EL (cell line): ENCODE data around the gene ABCA12.
"Not testable (repeated sequence)": the region's sequence is repeated elsewhere in the genome, so short reads cannot be mapped to it uniquely, and the experiment has no call there.

ENCODE experiments used
- DNase-seq: peaks from one replicate; pipeline ENCODE4 v3.0.0-alpha.2; 2016

Gene ABCA12

GRCh38 chr2:215138479-215138878 is at the start of gene ABCA12:
ABCA12 (minus strand) TSS chr2:215138626; CDS start chr2:215138208, 418 bp downstream.
- DNase-seq: no peak

GRCh38 chr2:215188078-215188477 is 49.7 kb upstream of the ABCA12 start:
- peak; percentile 25 for DNase-seq

- DNase-seq: no peak
Observed at GRCh38 chr2:215186021-215186420, 47.6 kb upstream of the ABCA12 start.

DNA sequence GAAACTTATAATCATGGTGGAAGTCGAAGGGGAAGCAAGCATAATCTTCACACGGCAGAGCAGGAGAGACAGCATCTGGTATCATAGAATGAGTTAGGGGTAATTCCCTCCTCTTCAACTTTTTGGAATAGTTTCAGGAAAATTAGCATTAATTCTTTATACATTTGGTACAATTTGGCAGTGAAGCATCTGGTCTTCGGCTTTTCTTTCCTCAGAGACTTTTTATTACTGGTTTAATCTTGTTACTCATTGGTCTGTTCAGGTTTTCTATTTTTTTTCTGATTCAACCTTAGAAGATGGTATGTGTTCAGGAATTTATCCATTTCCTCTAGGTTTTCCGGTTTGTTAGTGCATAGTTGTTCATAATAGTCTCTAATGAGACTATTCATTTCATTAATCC is 39.7 kb upstream of the ABCA12 start:
- DNase-seq: no peak

- DNase-seq: no peak
Observed at GRCh38 chr2:215171796-215172195, 33.4 kb upstream of the ABCA12 start.

- peak; percentile 66 for DNase-seq
Observed at GRCh38 chr2:215171151-215171550, 32.7 kb upstream of the ABCA12 start.

GRCh38 chr2:215166505-215166904 is 28.1 kb upstream of the ABCA12 start:
- not testable (repeated sequence) for DNase-seq

- DNase-seq: not testable (repeated sequence)
Observed at GRCh38 chr2:215163319-215163718, 24.9 kb upstream of the ABCA12 start.

- no peak for DNase-seq
Observed at GRCh38 chr2:215161301-215161829, 22.9 kb upstream of the ABCA12 start.

- no peak for DNase-seq
Observed at GRCh38 chr2:215160081-215160480, 21.7 kb upstream of the ABCA12 start.

- DNase-seq: no peak
Observed at GRCh38 chr2:215156453-215156852, 18.0 kb upstream of the ABCA12 start.

DNA sequence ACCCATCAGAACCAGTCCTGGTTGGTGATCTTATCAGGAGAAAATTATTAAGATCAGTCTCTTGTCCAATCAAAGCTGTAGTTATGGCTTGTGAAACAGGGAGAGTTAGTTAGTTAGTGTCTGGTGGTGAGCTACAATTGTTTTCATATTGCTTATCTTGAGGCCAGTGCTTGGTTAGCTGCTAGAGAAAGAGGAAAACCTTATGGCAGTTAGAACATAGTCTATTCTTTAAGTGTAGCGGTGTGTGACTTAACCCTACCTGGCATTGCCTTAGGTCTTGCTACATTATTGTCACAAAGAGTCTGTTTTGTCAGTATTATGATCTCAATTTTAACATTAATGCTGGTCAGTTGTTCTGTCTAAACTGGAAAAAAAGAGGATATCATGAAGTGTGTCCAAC is 11.5 kb upstream of the ABCA12 start:
- no peak for DNase-seq

- DNase-seq: no peak
Observed at GRCh38 chr2:215149486-215149885, 11.1 kb upstream of the ABCA12 start.

DNA sequence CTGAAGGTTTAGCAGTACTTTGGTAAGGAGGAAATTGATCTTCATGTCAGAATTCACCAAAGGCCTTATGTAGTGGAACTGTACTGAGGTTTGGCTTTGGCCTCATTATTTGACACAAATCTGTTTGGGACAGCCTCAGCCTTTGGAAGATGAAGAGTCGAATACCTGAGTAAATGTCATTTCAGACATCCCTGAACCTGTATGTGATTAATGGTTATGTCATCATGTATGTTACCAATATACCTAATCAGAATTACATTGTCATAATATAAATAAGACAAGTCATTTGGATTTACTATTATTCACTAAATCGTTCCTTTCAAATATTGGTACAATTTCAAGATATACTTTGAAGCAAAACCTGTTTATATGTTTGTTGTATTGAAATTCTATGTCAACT is 10.6 kb upstream of the ABCA12 start:
- no peak for DNase-seq

GRCh38 chr2:215145611-215146010 is 7.2 kb upstream of the ABCA12 start:
- no peak for DNase-seq

DNA sequence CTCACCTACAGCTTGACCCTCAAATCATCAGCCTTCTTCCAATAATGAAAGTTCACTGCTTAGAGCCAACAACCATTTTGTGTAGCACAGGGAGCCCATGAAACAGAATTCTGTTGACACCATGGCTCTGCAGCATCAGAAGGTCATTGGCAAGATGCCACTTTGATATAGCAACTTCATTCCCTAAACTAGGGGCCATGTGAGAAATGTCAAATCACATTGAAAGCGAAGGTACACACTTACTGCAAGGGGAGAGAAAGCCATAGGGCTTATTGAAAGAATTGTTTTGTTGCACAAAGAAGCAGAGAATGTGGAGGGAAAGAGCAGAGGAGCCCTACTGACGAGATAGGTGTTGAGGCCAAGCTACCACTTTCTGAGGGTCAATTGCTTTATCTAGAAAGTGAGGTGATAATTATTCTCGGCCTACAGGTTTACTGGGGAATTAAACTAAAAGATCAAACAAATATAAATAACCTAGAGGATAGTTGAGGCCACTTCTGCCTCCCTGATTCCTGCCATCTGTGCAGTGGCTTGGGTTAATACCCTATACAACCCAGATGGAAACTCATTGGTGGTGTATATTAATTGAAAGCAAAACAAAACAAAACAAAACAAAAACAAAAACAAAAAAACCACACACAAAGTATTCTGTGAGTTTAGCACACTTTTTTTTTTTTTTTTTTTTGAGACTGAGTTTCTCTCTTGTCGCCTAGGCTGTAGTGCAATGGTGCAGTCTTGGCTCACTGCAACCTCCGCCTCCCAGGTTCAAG is 5.9 kb upstream of the ABCA12 start:
- DNase-seq: no peak

GRCh38 chr2:215143458-215143857 is 5.0 kb upstream of the ABCA12 start:
- DNase-seq: no peak

GRCh38 chr2:215141706-215142105 is 3.3 kb upstream of the ABCA12 start:
- DNase-seq: no peak

- peak; percentile 8 for DNase-seq
Observed at GRCh38 chr2:215140166-215140707, 1.8 kb upstream of the ABCA12 start.

GRCh38 chr2:215137741-215138340 is 585 bp downstream of the ABCA12 start:
- peak; percentile 71 for DNase-seq

DNA sequence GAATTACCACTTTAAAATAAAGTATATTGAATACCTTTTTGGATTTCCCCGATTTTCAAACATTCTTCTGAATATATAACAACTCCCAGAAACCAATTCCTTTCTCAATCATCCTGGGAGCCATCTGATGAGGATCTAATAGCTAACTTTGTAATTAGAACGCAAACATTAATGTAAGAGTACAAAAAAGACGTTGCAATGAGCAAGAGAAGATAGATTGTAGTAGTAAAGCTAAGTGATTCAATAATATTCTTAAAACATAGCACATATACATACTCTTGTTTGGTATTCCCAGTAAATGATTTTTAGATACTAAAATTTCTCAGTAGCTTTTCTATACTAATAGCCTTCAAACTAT is 1.1 kb downstream of the ABCA12 start:
- DNase-seq: no peak

DNA sequence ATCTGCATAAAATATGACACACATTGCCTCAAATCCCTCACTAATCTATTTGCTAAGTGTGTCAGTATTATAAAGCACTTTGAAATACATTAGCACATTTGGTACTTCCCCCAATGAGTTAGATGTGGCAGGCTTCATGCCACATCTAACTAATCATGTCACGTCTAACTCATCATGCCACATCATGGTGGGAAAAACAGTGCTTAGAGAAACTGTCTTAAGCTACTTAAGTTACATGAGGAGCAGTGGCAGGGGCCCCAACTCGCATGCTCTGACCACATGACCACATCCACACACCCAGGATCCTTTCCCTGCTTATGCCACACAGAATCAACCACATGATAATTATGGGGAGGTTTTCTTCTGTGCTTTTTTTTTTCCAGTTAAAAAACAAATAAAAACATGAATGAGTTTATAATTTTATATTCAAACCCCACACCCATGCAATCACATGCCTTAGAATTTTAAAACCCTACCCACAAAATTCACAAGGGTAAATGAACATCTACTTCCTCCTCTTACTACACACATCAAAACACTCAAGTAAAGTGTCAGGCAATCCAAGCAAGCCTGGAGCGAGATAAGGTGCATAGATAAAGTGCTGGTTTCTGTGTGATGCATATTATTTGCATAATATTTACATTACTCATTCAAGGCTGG is 1.6 kb downstream of the ABCA12 start:
- DNase-seq: peak; percentile 61

DNA sequence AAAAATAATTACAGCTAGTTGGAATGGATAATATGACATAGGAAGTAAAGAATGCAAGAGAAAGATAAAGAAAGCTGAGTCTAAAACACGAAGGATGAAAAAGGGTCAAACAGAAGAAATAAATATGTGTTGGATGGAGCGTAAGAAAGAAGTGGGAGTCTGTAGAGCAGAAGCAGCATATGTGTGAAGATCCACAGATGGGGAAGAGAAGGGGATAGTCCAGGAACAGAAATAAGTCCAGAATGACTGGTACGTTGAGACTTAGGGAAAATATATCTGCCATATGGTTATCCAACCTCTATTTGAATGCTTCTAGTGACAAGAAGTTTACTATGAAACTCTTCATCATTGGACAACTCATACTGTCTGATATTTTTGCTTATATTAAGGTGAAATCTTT is 18.0 kb downstream of the ABCA12 start:
- DNase-seq: no peak

DNA sequence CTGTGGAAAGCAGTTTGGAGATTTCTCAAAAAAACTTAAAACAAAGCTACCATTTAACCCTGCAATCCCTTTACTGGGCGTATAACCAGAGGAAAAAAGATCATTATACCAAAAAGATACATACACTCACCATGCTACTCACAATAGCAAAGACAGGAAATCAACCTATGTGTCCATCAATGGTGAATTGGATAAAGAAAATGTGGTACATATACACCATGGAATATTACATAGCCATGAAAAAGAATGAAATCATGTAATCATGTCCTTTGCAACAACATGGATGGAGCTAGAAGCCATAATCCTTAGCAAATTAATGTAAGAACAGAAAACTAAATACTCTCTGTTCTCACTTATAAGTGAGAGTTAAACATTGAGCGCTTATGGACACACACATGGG is 18.6 kb downstream of the ABCA12 start:
- no peak for DNase-seq
